ENCODE measurements around the gene NUDT7.

- TF ChIP-seq CTCF (IDR thresholded peaks at IDR 0.05): no peak
- no peak for TF ChIP-seq POLR2A (IDR thresholded peaks at IDR 0.05)
Observed at GRCh38 chr16:77738706-77739558, 16.6 kb downstream of the NUDT7 start.
